MCF 10A (cell line): ENCODE measurements around the gene NEK9. TPM values are rescaled to one million over a fixed set of nuclear protein-coding genes. Genes with fewer than 3 reads are reported as not detected.

Experiments
- BruUV-seq: library from RNA; stranded (reverse); fragments of 400-500 nt; replicated peaks from 2 replicates; lab custom pipeline; 2021; lab: Mats Ljungman, UMichigan
- CTCF ChIA-PET: fragments of 300-600 bp; sonication (Branson Sonifier 250); formaldehyde crosslinking; extraction: SDS; loops from one replicate; lab custom pipeline; 2021; ENCODE audit warnings: antibody characterized with exemption, inconsistent platforms; lab: Yijun Ruan, JAX
- POLR2A ChIA-PET: fragments of 300-600, 350-650 bp; sonication (Branson Sonifier 250); formaldehyde crosslinking; extraction: SDS; loops from one replicate; lab custom pipeline; 2020; ENCODE audit warnings: antibody characterized with exemption, inconsistent platforms; lab: Yijun Ruan, JAX
- DNase-seq: peaks from one replicate; pipeline ENCODE4 v3.0.0-alpha.2; 2018; ENCODE audit not compliant: unreplicated experiment
- H3K27ac Mint-ChIP-seq: one replicate; pipeline ENCODE4 v1.8.0; 2022; ENCODE audit warnings: mild to moderate bottlenecking, low read depth, mixed read lengths; ENCODE audit not compliant: unreplicated experiment
- H3K27me3 Mint-ChIP-seq: one replicate; pipeline ENCODE4 v1.8.0; 2022; ENCODE audit warnings: mixed read lengths; ENCODE audit not compliant: insufficient read depth, unreplicated experiment
- H3K36me3 Mint-ChIP-seq: one replicate; pipeline ENCODE4 v1.8.0; 2022; ENCODE audit warnings: mild to moderate bottlenecking, moderate library complexity, mixed read lengths; ENCODE audit not compliant: insufficient read depth, unreplicated experiment
- H3K4me1 Mint-ChIP-seq: one replicate; pipeline ENCODE4 v1.8.0; 2022; ENCODE audit warnings: mixed read lengths; ENCODE audit not compliant: insufficient read depth, unreplicated experiment
- H3K4me3 Mint-ChIP-seq: one replicate; pipeline ENCODE4 v1.8.0; 2022; ENCODE audit warnings: mild to moderate bottlenecking, moderate library complexity, mixed read lengths; ENCODE audit not compliant: unreplicated experiment
- H3K9me3 Mint-ChIP-seq: one replicate; pipeline ENCODE4 v1.8.0; 2022; ENCODE audit warnings: mixed read lengths; ENCODE audit not compliant: unreplicated experiment
- CTCF ChIP-seq: fragments of 200-600 bp; IDR thresholded peaks from one replicate; pipeline ENCODE4 v1.8.0; 2022; ENCODE audit warnings: antibody characterized with exemption, mild to moderate bottlenecking; ENCODE audit not compliant: unreplicated experiment
- intact Hi-C: fragments of 100-400 bp; cut with micrococcal nuclease; formaldehyde crosslinking; loops from 2 replicates; pipeline ENCODE4 v1.14.1; 2022
- total RNA-seq: library from RNA; stranded (reverse); gene quantifications from 2 replicates; pipeline ENCODE4 v1.2.3, GENCODE V29; 2022

The NEK9 gene
- total RNA-seq, 1 experiment from 2014 or later = 112 TPM

GRCh38 chr14:75077794-75078193 lies 49.1 kb downstream of the NEK9 start:
- DNase-seq = no peak
- no peaks in the 10 kb centered on the region for H3K9me3 Mint-ChIP-seq
- H3K27ac Mint-ChIP-seq = no peak overlapping the region
- no peak overlapping the region for H3K4me3 Mint-ChIP-seq
- no peaks in the 10 kb centered on the region for H3K4me1 Mint-ChIP-seq
- no TSS peak for BruUV-seq
- intact Hi-C loops = no loop called here
- CTCF ChIA-PET = interaction anchor here (0.7 to 4.2 kb wide), 3 partner anchors 11 to 74 kb away, joined by 3 to 24 read pairs (median 5); no protein-coding TSS in a partner anchor
- TF ChIP-seq CTCF = no peak
- H3K27me3 Mint-ChIP-seq = no peaks in the 10 kb centered on the region
- POLR2A ChIA-PET = interaction anchor here (1.0 to 1.3 kb wide), 2 partner anchors 8 to 217 kb away, joined by 3 read pairs; partner anchors contain the start of gene ZC2HC1C
- H3K36me3 Mint-ChIP-seq = peaks cover 26% of the 10 kb centered on the region

GRCh38 chr14:75070383-75070782 lies 56.5 kb downstream of the NEK9 start:
- ChIA-PET CTCF (interaction anchor here (0.6 to 0.9 kb wide), 3 partner anchors 14 to 192 kb away, joined by 3 to 4 read pairs (median 3); no protein-coding TSS in a partner anchor), POLR2A (interaction anchor here (0.9 to 2.2 kb wide), 7 partner anchors 9 to 68 kb away, joined by 5 to 18 read pairs (median 5); partner anchors contain the start of gene EIF2B2)
- Mint-ChIP-seq H3K4me1 (peaks cover 6% of the 10 kb centered on the region), H3K36me3 (peaks cover 5% of the 10 kb centered on the region), H3K4me3 (no peak overlapping the region), H3K9me3 (no peaks in the 10 kb centered on the region), H3K27ac (no peak overlapping the region), H3K27me3 (no peaks in the 10 kb centered on the region)
- BruUV-seq = no TSS peak
- no peak for TF ChIP-seq CTCF
- DNase-seq = no peak
- intact Hi-C loops = no loop called here

GRCh38 chr14:75069811-75070145 lies 57.1 kb downstream of the NEK9 start:
- no peak overlapping the region for H3K27ac Mint-ChIP-seq
- intact Hi-C loops = no loop called here
- CTCF ChIA-PET = interaction anchor here (0.5 to 0.9 kb wide), 9 partner anchors 9 to 235 kb away, joined by 3 to 5 read pairs (median 4); no protein-coding TSS in a partner anchor

More at GRCh38 chr14:75069811-75070145, 57.1 kb downstream of the NEK9 start:
- BruUV-seq = TSS peak; percentile 57
- no peak for TF ChIP-seq CTCF
- Mint-ChIP-seq H3K4me1 (peaks cover 6% of the 10 kb centered on the region), H3K36me3 (no peaks in the 10 kb centered on the region), H3K9me3 (no peaks in the 10 kb centered on the region), H3K4me3 (no peak overlapping the region), H3K27me3 (no peaks in the 10 kb centered on the region)
- DNase-seq = no peak
- POLR2A ChIA-PET = interaction anchor here (0.7 to 2.2 kb wide), 17 partner anchors 8 to 226 kb away, joined by 3 to 18 read pairs (median 5); partner anchors contain the start of genes DLST, EIF2B2, FOS and MLH3
